Activated CD8-positive, alpha-beta T cell treated with anti-CD3 and anti-CD28 coated beads for 36 hours (primary cell): ENCODE data around the gene MUC6. TPM values are rescaled to one million over a fixed set of nuclear protein-coding genes. Genes with fewer than 3 reads are reported as not detected.

Experiments
- ATAC-seq: fragments of 200-7000 bp; cut with Tn5 transposase; one replicate; pipeline ENCODE4 v1.10.0; 2021; ENCODE audit warnings: mild to moderate bottlenecking, moderate library complexity
- CTCF ChIA-PET: fragments of 350-600 bp; sonication (Branson Sonifier 250); formaldehyde crosslinking; loops from one replicate; lab custom pipeline; 2021; ENCODE audit warnings: antibody characterized with exemption; lab: Charles Lee
- POLR2A ChIA-PET: fragments of 350-600 bp; sonication (Branson Sonifier 250); formaldehyde crosslinking; loops from one replicate; lab custom pipeline; 2021; ENCODE audit warnings: antibody characterized with exemption; lab: Charles Lee
- DNase-seq: peaks from one replicate; pipeline ENCODE4 v3.0.0-alpha.2; 2020
- H3K27ac Mint-ChIP-seq: one replicate; pipeline ENCODE4 v1.8.0; 2021; ENCODE audit warnings: mild to moderate bottlenecking, mixed read lengths
- H3K27me3 Mint-ChIP-seq: one replicate; pipeline ENCODE4 v1.8.0; 2021; ENCODE audit warnings: mixed read lengths
- H3K36me3 Mint-ChIP-seq: one replicate; pipeline ENCODE4 v1.8.0; 2021; ENCODE audit warnings: low read depth, mixed read lengths
- H3K4me1 Mint-ChIP-seq: one replicate; pipeline ENCODE4 v1.8.0; 2021; ENCODE audit warnings: low read depth, mixed read lengths
- H3K4me3 Mint-ChIP-seq: one replicate; pipeline ENCODE4 v1.8.0; 2021; ENCODE audit warnings: mild to moderate bottlenecking, moderate library complexity, mixed read lengths
- H3K9me3 Mint-ChIP-seq: one replicate; pipeline ENCODE4 v1.8.0; 2021; ENCODE audit warnings: mixed read lengths
- CTCF ChIP-seq: fragments of 200-600 bp; IDR thresholded peaks from one replicate; pipeline ENCODE4 v1.8.0; 2022; ENCODE audit warnings: antibody characterized with exemption, mild to moderate bottlenecking
- intact Hi-C: fragments of 100-400 bp; cut with micrococcal nuclease; formaldehyde crosslinking; loops from one replicate; pipeline ENCODE4 v1.10.0; 2022
- total RNA-seq, 2 experiments: library from RNA; stranded (reverse); gene quantifications; one replicate each; pipeline ENCODE4 v1.2.3, GENCODE V29; 2021

The MUC6 gene
- not detected for total RNA-seq

DNA sequence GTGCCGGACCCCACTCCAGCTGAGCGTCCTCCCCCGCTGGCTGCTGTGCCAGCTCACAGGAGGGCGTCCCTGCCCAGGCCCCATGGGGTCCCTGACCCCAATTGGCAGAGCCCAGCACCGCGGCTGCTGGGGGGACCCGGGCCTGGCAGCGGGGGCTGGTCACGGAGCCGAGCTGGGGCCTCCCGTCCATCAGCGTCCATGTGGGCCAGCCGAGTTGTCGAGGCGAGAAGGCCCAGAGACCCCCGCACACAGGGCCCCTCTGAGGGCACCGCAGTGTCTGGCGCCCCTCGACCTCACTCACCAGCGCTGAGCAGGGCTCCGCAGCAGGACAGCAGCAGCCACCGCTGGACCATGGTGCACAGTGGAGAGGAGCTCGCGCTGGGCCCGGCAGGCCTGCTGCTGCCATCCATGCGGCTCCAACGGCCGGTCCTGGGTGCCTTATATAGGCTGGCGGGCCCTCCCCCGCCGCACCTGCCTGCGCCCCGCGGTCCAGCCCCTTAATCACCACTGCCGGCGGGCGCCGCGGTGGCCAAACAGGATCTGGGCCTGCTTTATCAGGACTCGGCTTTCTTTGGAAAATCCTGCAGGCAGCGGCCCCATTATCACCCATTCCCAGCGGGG, at the start of gene MUC6:
MUC6 (minus strand) TSS at position 416 of the 621 bp plus-strand sequence; CDS start at position 353, 63 bp downstream.
- H3K36me3 Mint-ChIP-seq = no peaks in the 10 kb centered on the region
- H3K4me1 Mint-ChIP-seq = no peaks in the 10 kb centered on the region
- H3K27me3 Mint-ChIP-seq = no peaks in the 10 kb centered on the region
- H3K4me3 Mint-ChIP-seq = no peak within 1 kb of the TSS
- no peak for ATAC-seq
- H3K9me3 Mint-ChIP-seq = no peaks in the 10 kb centered on the region
- H3K27ac Mint-ChIP-seq = no peak within 1 kb of the TSS
- intact Hi-C loops = loop anchor here (10.0 kb wide), 1 partner anchor 112 kb away; the partner anchor contains the start of gene AP2A2
- CTCF ChIA-PET = no interaction called here
- POLR2A ChIA-PET = no interaction called here
- DNase-seq = no peak
- TF ChIP-seq CTCF = no peak

DNA sequence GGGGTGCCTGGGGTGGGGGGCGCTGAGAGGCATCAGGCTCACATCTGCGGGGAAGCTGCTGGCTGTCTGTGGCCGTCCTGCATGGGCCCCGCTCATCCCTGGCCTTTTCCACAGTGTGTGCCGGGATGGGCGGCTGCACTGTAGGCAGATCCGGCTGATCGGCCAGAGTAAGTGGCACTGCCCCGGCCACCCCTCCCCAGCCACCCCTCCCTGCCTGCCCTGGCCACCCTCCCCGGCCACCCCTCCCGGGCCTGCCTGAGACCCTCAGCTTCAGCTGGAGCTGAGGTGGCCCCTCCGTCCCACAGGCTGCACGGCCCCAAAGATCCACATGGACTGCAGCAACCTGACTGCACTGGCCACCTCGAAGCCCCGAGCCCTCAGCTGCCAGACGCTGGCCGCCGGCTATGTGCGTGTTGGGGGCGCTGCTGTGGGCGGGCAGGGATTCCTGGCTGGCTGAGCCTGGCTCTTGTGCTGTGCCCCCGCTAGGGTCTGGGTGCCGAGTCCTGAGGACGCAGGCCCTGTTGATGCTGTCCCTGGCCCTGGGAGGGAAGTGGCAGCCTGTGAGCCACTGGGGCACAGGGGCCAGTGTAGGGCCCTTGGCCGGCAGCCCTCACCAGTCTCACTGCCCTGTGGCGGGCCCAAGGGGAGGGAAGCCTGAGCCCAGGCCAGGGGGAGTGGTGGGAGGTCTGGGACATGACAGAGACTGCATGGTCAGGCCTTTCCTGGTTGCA, 49.1 kb upstream of the MUC6 start:
- H3K4me1 Mint-ChIP-seq = no peaks in the 10 kb centered on the region
- no peak for ATAC-seq
- CTCF ChIA-PET = no interaction called here
- no peak for TF ChIP-seq CTCF
- H3K27me3 Mint-ChIP-seq = no peaks in the 10 kb centered on the region
- POLR2A ChIA-PET = no interaction called here
- no peak overlapping the region for H3K27ac Mint-ChIP-seq
- intact Hi-C loops = no loop called here
- no peak for DNase-seq
- no peaks in the 10 kb centered on the region for H3K9me3 Mint-ChIP-seq
- no peak overlapping the region for H3K4me3 Mint-ChIP-seq
- H3K36me3 Mint-ChIP-seq = no peaks in the 10 kb centered on the region

DNA sequence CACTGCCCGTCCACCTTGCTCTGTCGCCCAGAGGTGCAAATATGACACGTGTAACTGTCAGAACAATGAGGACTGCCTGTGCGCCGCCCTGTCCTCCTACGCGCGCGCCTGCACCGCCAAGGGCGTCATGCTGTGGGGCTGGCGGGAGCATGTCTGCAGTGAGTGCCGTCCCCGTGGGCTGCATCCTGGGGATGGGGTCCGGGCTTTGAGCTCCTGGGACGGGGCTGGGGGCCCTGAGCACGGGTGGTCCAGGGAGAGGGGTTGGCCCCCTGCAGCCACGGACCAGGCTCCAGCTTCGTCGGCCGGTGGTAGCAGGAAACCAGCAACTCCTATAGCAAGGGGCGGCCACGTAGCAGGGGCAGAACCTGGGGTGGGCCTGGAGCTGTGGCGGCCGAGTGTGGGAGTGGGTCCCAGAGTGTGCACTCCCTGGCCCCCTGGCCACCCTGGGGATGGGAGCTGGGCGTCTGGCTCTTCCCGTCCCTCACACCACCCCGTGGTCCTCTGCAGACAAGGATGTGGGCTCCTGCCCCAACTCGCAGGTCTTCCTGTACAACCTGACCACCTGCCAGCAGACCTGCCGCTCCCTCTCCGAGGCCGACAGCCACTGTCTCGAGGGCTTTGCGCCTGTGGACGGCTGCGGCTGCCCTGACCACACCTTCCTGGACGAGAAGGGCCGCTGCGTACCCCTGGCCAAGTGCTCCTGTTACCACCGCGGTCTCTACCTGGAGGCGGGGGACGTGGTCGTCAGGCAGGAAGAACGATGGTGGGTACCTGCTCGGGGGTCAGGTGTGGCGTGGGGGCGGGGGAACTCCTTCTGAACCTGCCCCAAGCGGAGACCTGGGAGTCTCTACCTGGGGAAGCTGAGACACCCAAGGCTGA, 48.3 kb upstream of the MUC6 start:
- intact Hi-C loops = no loop called here
- Mint-ChIP-seq H3K36me3 (no peaks in the 10 kb centered on the region), H3K27ac (no peak overlapping the region), H3K4me1 (no peaks in the 10 kb centered on the region), H3K4me3 (no peak overlapping the region), H3K9me3 (no peaks in the 10 kb centered on the region), H3K27me3 (no peaks in the 10 kb centered on the region)
- POLR2A ChIA-PET = no interaction called here
- no peak for DNase-seq
- no peak for ATAC-seq
- no peak for TF ChIP-seq CTCF
- CTCF ChIA-PET = no interaction called here

DNA sequence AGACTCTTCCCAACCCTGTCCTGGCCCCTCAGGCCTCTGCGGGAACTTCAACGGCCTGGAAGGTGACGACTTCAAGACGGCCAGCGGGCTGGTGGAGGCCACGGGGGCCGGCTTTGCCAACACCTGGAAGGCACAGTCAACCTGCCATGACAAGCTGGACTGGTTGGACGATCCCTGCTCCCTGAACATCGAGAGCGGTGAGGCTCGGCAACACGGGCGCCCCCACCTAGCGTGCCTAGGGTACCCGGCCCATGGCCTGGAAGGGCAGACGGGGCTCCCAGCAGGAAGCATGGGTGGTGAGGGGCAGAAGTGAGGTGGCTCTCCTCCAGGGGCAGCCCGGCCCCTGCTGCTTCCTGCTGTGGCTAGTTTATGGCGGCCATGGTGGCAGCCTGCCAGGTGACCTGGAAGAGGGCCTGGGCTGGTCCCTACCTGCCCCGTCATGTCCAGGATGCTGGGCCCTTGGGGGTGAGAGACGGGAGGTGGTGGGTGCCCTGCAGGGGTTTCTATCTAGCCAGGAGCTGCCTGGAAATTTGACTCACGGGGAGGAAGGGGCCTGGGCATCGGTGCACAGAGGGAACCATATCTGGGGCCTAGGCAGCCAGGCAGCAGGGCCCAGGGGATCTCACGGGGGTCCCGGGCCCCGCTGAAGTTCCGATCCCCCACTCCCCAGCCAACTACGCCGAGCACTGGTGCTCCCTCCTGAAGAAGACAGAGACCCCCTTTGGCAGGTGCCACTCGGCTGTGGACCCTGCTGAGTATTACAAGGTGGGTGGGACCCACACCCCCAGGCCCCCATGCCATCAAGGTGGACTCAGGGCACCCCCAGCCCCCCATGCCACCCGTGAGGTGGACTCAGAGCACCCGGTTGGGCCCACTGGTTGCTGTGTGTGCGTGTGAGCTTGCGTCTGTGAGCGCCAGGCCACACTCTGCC, 47.4 kb upstream of the MUC6 start:
- no peak overlapping the region for H3K4me3 Mint-ChIP-seq
- ATAC-seq (no peak), DNase-seq (no peak)
- POLR2A ChIA-PET = no interaction called here
- no peak overlapping the region for H3K27ac Mint-ChIP-seq
- no peak for TF ChIP-seq CTCF
- intact Hi-C loops = no loop called here
- CTCF ChIA-PET = no interaction called here
- no peaks in the 10 kb centered on the region for H3K4me1 Mint-ChIP-seq
- H3K9me3 Mint-ChIP-seq = no peaks in the 10 kb centered on the region
- no peaks in the 10 kb centered on the region for H3K36me3 Mint-ChIP-seq
- no peaks in the 10 kb centered on the region for H3K27me3 Mint-ChIP-seq
